Neural cell (in vitro differentiated cells): ENCODE measurements around the gene PRSS2. TPM values are rescaled to one million over a fixed set of nuclear protein-coding genes. Genes with fewer than 3 reads are reported as not detected.
"Not testable (repeated sequence)": the region's sequence is repeated elsewhere in the genome, so short reads cannot be mapped to it uniquely, and the experiment has no call there.

ENCODE experiments used
- H2AFZ ChIP-seq: fragments of 200-600, 300-800 bp; sonication (generic), shearing (Covaris generic); 2 replicates; pipeline ENCODE4 v1.6.0; 2014; ENCODE audit warnings: low read depth, mild to moderate bottlenecking, antibody characterized with exemption, low read length, moderate library complexity
- H3F3A ChIP-seq: fragments of 200-600 bp; shearing (Covaris generic); 2 replicates; pipeline ENCODE4 v1.6.1; 2016; ENCODE audit warnings: mild to moderate bottlenecking, moderate library complexity, mixed read lengths, antibody characterized with exemption, low read length; ENCODE audit not compliant: insufficient read depth, poor library complexity, severe bottlenecking
- H3K27ac ChIP-seq: fragments of 200-600, 300-800 bp; sonication (generic), shearing (Covaris generic); 2 replicates; pipeline ENCODE4 v1.5.1; 2014; ENCODE audit warnings: mild to moderate bottlenecking, low read length, moderate library complexity
- H3K27me3 ChIP-seq: fragments of 300-800, 200-600 bp; sonication (generic), shearing (Covaris generic); 2 replicates; pipeline ENCODE4 v1.6.0; 2014; ENCODE audit warnings: mild to moderate bottlenecking, low read depth, low read length, moderate library complexity; ENCODE audit not compliant: insufficient read depth
- H3K36me3 ChIP-seq: fragments of 300-800, 200-600 bp; sonication (generic), shearing (Covaris generic); 2 replicates; pipeline ENCODE4 v1.5.1; 2014; ENCODE audit warnings: mild to moderate bottlenecking, antibody characterized with exemption, low read length, moderate library complexity; ENCODE audit not compliant: insufficient read depth
- H3K4me2 ChIP-seq: fragments of 300-800, 200-600 bp; sonication (generic), shearing (Covaris generic); 2 replicates; pipeline ENCODE4 v1.6.0; 2014; ENCODE audit warnings: mild to moderate bottlenecking, low read length
- H3K4me3 ChIP-seq: fragments of 300-800, 200-600 bp; sonication (generic), shearing (Covaris generic); 2 replicates; pipeline ENCODE4 v1.5.1; 2014; ENCODE audit warnings: mild to moderate bottlenecking, low read length, moderate library complexity
- H3K79me2 ChIP-seq: fragments of 200-600 bp; shearing (Covaris generic); replicated peaks from 2 replicates; pipeline ENCODE4 v1.6.0; 2014; ENCODE audit warnings: mild to moderate bottlenecking, low read length, moderate library complexity; ENCODE audit not compliant: insufficient read depth
- H3K9ac ChIP-seq: fragments of 300-800, 200-600 bp; sonication (generic), shearing (Covaris generic); 2 replicates; pipeline ENCODE4 v1.6.1; 2016; ENCODE audit warnings: mild to moderate bottlenecking, low read length, mixed read lengths
- H3K9me2 ChIP-seq: fragments of 200-600 bp; shearing (Covaris generic); 2 replicates; pipeline ENCODE4 v1.6.1; 2016; ENCODE audit warnings: mild to moderate bottlenecking, low read length, mixed read lengths; ENCODE audit not compliant: insufficient read depth
- H3K9me3 ChIP-seq: fragments of 200-600, 300-800 bp; sonication (generic), shearing (Covaris generic); 2 replicates; pipeline ENCODE4 v1.6.1; 2016; ENCODE audit warnings: mild to moderate bottlenecking, mixed run types, low read length, moderate library complexity, mixed read lengths
- H4K20me1 ChIP-seq: fragments of 200-600 bp; shearing (Covaris generic); 2 replicates; pipeline ENCODE4 v1.6.1; 2016; ENCODE audit warnings: mild to moderate bottlenecking, mixed run types; ENCODE audit not compliant: insufficient read depth
- EP300 ChIP-seq: fragments of 450-650 bp; conservative IDR thresholded peaks from 2 replicates; pipeline ENCODE4 v1.6.1; 2014; ENCODE audit warnings: antibody characterized with exemption, mild to moderate bottlenecking, moderate library complexity; ENCODE audit not compliant: poor library complexity, severe bottlenecking
- EZH2 ChIP-seq: fragments of 200-600, 300-800 bp; shearing (Covaris generic), sonication (generic); IDR thresholded peaks from 2 replicates; pipeline ENCODE4 v1.6.1; 2014; ENCODE audit warnings: antibody characterized with exemption, low read length, borderline replicate concordance, mild to moderate bottlenecking; ENCODE audit not compliant: insufficient read depth, poor library complexity, severe bottlenecking
- MXI1 ChIP-seq: fragments of 450-650 bp; conservative IDR thresholded peaks from 2 replicates; pipeline ENCODE4 v1.6.1; 2014; ENCODE audit warnings: antibody characterized with exemption, mild to moderate bottlenecking; ENCODE audit not compliant: poor library complexity, severe bottlenecking
- POLR2AphosphoS5 ChIP-seq: IDR thresholded peaks from 2 replicates; pipeline ENCODE4 v1.6.1; 2012
- RAD21 ChIP-seq: fragments of 450-650 bp; conservative IDR thresholded peaks from 2 replicates; pipeline ENCODE4 v1.6.1; 2014; ENCODE audit warnings: antibody characterized with exemption, mild to moderate bottlenecking, moderate library complexity
- SMC3 ChIP-seq: fragments of 450-650 bp; conservative IDR thresholded peaks from 2 replicates; pipeline ENCODE4 v1.6.1; 2014; ENCODE audit warnings: antibody characterized with exemption, mild to moderate bottlenecking, moderate library complexity; ENCODE audit not compliant: poor library complexity
- TAF1 ChIP-seq: IDR thresholded peaks from 2 replicates; pipeline ENCODE4 v1.6.1; 2012; ENCODE audit warnings: low read depth
- polyA plus RNA-seq: library from polyadenylated mRNA; depleted of rRNA; stranded (reverse); fragments of >200 nt; gene quantifications from 2 replicates; pipeline ENCODE4 v1.2.3, GENCODE V29; 2014
- TF ChIP-seq, protein P1 (sequence below): IDR thresholded peaks from 2 replicates; pipeline ENCODE4 v1.6.1; 2012; ENCODE audit warnings: borderline replicate concordance
- TF ChIP-seq, protein P2 (sequence below): fragments of 450-650 bp; IDR thresholded peaks from 2 replicates; pipeline ENCODE4 v1.5.1; 2014; ENCODE audit warnings: antibody characterized with exemption, mild to moderate bottlenecking, moderate library complexity; ENCODE audit not compliant: poor library complexity, severe bottlenecking

PRSS2 gene
- polyA plus RNA-seq, 1 donor from 2014 or later = not detected

DNA sequence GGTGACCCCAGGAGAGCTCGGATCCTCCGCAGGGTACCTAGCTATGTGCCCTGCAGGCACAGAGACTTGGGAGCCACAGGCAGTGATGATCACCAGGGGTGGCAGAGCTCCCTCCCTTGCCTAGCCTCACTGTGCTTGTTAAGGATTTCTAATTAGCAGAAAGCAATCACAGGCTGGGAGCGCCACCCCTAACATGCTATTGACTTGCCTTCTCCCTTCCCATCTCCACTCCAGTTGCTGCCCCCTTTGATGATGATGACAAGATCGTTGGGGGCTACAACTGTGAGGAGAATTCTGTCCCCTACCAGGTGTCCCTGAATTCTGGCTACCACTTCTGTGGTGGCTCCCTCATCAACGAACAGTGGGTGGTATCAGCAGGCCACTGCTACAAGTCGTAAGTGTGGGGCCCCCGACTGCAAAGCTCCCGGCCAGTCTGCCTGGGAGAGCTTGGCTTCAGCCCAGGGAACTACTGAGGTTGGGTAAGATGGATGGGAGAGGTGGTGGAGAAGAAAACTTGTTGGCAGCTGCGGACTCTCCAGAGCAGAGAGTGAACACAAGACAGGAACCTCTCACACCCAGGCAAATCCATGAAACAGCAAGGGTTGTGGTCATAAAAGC, 20.3 kb upstream of the PRSS2 start:
- Histone ChIP-seq H3K27ac (no peak overlapping the region), H3K4me3 (no peak overlapping the region), H3K9ac (no peak overlapping the region), H3K36me3 (no peaks in the 10 kb centered on the region), H3F3A (no peaks in the 10 kb centered on the region), H3K27me3 (no peaks in the 10 kb centered on the region), H3K9me3 (no peaks in the 10 kb centered on the region), H3K4me2 (no peak overlapping the region), H3K9me2 (no peaks in the 10 kb centered on the region), H3K79me2 (no peaks in the 10 kb centered on the region), H2AFZ (no peak overlapping the region), H4K20me1 (no peaks in the 10 kb centered on the region)
- TF ChIP-seq POLR2AphosphoS5 (no peak), MXI1 (no peak), TAF1 (no peak)

DNA sequence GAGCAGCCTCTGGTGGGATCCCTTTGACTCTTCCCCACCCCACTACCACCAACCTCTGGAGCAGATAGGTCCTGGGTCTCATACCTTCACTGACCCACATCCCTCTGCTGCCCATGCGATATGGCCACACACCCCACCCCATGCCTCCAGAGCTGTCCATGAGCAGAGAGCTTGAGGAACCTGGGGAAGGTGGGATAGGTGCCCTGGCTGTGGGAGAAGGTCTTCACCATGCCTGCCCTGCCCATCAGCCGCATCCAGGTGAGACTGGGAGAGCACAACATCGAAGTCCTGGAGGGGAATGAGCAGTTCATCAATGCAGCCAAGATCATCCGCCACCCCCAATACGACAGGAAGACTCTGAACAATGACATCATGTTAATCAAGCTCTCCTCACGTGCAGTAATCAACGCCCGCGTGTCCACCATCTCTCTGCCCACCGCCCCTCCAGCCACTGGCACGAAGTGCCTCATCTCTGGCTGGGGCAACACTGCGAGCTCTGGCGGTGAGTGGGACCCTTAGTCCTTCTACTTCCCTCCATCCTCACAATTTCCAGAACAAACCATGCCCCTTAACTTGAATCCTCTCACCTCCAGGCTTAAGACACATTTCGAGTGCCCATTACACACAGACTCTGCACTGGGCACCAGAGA, 19.1 kb upstream of the PRSS2 start:
- H3K9ac ChIP-seq, H3F3A ChIP-seq, H2AFZ ChIP-seq, H3K9me3 ChIP-seq, H3K36me3 ChIP-seq, H4K20me1 ChIP-seq, H3K4me3 ChIP-seq, H3K79me2 ChIP-seq, H3K27ac ChIP-seq, H3K4me2 ChIP-seq, H3K9me2 ChIP-seq, H3K27me3 ChIP-seq: not testable (repeated sequence)

GRCh38 chr7:142752376-142753225, 18.2 kb upstream of the PRSS2 start:
- Histone ChIP-seq H3K27me3 (no peaks in the 10 kb centered on the region), H3F3A (no peaks in the 10 kb centered on the region), H2AFZ (no peak overlapping the region), H3K4me2 (no peak overlapping the region), H3K9me3 (no peaks in the 10 kb centered on the region), H3K79me2 (no peaks in the 10 kb centered on the region), H3K9me2 (no peaks in the 10 kb centered on the region), H3K4me3 (no peak overlapping the region), H4K20me1 (no peaks in the 10 kb centered on the region), H3K36me3 (no peaks in the 10 kb centered on the region), H3K9ac (no peak overlapping the region), H3K27ac (no peak overlapping the region)
- no peak for TF ChIP-seq MXI1
- no peak for TF ChIP-seq RAD21
- no peak for TF ChIP-seq EZH2
- no peak for TF ChIP-seq EP300
- TF ChIP-seq TAF1 = no peak
- TF ChIP-seq SMC3 = no peak
- TF ChIP-seq, protein P1, sequence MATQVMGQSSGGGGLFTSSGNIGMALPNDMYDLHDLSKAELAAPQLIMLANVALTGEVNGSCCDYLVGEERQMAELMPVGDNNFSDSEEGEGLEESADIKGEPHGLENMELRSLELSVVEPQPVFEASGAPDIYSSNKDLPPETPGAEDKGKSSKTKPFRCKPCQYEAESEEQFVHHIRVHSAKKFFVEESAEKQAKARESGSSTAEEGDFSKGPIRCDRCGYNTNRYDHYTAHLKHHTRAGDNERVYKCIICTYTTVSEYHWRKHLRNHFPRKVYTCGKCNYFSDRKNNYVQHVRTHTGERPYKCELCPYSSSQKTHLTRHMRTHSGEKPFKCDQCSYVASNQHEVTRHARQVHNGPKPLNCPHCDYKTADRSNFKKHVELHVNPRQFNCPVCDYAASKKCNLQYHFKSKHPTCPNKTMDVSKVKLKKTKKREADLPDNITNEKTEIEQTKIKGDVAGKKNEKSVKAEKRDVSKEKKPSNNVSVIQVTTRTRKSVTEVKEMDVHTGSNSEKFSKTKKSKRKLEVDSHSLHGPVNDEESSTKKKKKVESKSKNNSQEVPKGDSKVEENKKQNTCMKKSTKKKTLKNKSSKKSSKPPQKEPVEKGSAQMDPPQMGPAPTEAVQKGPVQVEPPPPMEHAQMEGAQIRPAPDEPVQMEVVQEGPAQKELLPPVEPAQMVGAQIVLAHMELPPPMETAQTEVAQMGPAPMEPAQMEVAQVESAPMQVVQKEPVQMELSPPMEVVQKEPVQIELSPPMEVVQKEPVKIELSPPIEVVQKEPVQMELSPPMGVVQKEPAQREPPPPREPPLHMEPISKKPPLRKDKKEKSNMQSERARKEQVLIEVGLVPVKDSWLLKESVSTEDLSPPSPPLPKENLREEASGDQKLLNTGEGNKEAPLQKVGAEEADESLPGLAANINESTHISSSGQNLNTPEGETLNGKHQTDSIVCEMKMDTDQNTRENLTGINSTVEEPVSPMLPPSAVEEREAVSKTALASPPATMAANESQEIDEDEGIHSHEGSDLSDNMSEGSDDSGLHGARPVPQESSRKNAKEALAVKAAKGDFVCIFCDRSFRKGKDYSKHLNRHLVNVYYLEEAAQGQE = no peak
- TF ChIP-seq, protein P2, sequence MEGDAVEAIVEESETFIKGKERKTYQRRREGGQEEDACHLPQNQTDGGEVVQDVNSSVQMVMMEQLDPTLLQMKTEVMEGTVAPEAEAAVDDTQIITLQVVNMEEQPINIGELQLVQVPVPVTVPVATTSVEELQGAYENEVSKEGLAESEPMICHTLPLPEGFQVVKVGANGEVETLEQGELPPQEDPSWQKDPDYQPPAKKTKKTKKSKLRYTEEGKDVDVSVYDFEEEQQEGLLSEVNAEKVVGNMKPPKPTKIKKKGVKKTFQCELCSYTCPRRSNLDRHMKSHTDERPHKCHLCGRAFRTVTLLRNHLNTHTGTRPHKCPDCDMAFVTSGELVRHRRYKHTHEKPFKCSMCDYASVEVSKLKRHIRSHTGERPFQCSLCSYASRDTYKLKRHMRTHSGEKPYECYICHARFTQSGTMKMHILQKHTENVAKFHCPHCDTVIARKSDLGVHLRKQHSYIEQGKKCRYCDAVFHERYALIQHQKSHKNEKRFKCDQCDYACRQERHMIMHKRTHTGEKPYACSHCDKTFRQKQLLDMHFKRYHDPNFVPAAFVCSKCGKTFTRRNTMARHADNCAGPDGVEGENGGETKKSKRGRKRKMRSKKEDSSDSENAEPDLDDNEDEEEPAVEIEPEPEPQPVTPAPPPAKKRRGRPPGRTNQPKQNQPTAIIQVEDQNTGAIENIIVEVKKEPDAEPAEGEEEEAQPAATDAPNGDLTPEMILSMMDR = no peak
- no peak for TF ChIP-seq POLR2AphosphoS5
